ENCODE measurements around the gene KSR1.
A peak's percentile ranks its signal among the peaks of the same experiment; 100 is the strongest.
"Not testable (repeated sequence)": the region's sequence is repeated elsewhere in the genome, so short reads cannot be mapped to it uniquely, and the experiment has no call there.

KSR1 gene

DNA sequence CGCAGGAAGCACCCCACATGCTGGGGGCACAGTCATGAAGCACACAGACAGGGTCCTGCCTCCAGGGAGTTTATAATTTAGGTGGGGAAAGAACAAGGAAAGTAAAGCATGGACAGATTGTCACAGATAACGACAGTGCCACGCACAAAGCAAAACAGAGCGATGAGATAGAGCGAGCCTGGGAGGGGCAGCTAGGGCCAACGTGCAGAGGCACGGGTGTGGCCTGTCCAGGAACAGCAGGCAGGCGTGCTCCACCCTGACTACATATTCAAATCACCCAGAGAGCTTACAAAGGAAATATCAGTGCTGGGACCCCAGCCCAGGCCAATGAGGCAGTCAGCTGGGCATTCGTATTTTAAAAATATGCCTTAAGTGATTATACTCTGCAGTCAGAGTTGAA is 191.5 kb downstream of the KSR1 start:
- no peak for DNase-seq

DNA sequence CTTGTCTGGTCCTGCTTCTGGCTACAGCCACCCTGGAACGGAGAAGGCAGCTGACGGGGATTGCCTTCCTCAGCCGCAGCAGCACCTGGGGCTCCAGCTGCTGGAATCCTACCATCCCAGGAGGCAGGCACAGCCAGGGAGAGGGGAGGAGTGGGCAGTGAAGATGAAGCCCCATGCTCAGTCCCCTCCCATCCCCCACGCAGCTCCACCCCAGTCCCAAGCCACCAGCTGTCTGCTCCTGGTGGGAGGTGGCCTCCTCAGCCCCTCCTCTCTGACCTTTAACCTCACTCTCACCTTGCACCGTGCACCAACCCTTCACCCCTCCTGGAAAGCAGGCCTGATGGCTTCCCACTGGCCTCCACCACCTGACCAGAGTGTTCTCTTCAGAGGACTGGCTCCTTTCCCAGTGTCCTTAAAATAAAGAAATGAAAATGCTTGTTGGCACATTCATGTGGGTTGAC is 192.9 kb downstream of the KSR1 start:
- not testable (repeated sequence) for DNase-seq

- no peak for DNase-seq
These were observed 193.7 kb downstream of the KSR1 start for GRCh38 chr17:27649929-27650328.

GRCh38 chr17:27650836-27651235 is 194.6 kb downstream of the KSR1 start:
- DNase-seq = no peak

- DNase-seq = peak; percentile 74
These were observed 195.4 kb downstream of the KSR1 start for GRCh38 chr17:27651411-27652345.

DNA sequence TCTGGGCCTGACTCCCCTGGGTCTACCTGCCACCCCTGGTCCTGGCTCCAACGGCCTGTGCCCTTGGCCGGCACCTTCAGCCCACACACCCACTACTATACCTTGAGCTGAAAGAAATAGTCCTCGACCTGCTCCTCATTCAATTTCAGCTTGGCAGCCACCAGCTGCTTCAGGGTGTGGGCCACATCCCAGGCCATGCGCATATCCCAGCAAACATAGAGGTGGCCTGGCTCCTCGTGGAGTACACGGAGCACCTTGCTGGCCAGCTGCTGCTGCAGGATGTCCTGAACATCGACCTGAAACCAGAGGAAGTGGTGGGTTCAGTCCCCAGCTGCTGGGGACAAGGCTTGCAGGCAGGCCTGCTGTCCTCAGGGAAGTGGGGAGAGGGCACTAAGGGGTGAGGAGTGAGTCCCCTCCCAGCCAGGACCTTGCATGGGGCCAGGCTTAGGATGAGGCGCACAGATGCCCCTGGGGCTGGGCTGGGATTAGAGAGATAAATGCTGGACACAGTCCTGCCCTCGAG is 197.3 kb downstream of the KSR1 start:
- not testable (repeated sequence) for DNase-seq

- no peak for DNase-seq
These were observed 197.9 kb downstream of the KSR1 start for GRCh38 chr17:27654136-27654535.

DNA sequence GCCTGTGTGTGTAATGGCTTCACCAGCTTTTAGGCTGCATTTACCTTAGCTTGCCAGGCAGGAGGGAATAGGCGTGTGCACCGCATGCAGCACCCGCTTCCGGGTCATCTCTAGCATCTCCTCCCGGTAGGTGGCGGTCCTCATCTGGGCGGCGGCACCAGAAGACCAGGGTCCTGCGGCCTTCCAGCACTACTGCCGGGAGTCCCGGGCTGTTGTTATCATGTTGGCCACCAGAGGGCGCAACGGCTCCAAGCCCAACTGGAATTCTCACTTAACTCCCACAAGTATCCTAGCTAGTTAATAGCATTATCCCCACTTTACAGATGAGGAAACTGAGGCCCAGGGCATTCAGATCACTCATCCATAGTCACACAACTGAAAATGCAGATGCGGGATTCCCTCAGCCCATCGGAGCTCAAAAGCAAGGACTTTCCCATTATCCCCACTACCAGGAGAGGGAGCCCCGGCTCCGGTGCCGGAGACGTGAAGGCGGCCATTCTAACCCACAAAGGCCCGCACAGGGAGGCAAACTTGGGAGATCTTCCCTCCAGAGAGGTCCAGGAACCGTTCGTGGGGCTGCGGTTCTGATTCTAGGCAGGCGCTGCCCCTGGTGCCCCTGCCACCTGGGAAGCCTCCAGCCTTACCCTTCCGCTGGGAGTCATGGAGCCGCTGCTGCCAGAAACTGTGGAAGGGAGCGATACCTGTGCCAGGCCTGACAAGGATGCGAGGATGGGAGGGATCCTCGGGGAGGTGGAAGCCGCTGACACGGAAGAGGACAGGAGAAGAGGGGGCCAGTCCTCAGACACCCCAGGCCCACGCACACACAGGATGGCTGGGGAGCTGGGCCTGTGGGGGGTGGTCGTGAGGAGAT is 198.6 kb downstream of the KSR1 start:
- DNase-seq = peak; percentile 93

DNA sequence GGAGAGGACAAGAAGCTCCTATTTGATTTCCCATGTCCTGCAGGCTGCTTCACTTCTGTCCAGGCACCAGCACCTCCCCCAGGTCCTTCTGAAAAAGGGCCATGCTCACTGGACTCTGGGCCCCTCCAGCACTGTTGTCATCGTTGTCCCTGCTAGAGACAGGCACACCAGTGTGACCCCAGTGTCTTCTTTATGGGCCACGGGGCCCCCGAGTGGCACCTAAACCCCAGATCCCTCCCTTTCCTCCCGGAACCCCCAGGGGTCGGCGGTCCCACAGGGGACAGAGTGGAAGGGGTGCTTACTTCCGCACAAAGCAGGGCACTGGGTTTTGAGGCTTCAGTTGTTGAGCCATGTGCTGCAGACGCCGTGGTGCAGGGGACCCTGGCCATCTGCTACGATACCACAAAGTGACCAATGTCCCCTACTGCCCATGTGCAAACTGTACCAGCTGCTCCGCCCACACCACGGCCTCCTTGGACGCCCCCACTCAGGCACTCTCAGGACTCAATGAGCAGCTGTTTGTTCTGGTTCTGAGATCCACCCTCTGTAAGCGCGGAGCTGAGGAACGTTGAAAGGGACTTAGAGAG is 199.4 kb downstream of the KSR1 start:
- DNase-seq = not testable (repeated sequence)

DNA sequence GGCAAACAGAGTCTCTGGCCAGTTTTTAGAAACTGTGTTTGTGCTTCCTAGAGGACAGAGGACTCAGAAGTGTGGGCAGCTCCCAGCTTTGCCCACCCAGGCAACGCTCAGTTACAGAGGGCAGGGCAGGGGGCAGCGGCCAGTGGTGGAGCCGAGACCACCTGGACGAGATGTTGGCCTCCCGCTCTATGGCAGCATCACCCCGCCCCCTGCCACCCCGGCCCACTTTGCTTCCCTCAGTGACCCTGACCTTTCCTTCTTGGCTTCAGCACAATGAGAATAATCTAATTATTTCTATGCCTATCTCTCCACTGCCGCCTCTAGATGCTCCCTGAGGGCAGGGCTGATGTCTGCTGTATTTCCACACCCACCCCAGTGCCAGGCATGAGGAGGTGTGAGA is 200.4 kb downstream of the KSR1 start:
- DNase-seq = not testable (repeated sequence)

GRCh38 chr17:27657620-27658019 is 201.4 kb downstream of the KSR1 start:
- peak; percentile 77 for DNase-seq

GRCh38 chr17:27659683-27660082 is 203.4 kb downstream of the KSR1 start:
- DNase-seq = no peak

GRCh38 chr17:27660436-27660835 is 204.2 kb downstream of the KSR1 start:
- DNase-seq = no peak

- no peak for DNase-seq
These were observed 207.8 kb downstream of the KSR1 start for GRCh38 chr17:27663936-27664605.

DNA sequence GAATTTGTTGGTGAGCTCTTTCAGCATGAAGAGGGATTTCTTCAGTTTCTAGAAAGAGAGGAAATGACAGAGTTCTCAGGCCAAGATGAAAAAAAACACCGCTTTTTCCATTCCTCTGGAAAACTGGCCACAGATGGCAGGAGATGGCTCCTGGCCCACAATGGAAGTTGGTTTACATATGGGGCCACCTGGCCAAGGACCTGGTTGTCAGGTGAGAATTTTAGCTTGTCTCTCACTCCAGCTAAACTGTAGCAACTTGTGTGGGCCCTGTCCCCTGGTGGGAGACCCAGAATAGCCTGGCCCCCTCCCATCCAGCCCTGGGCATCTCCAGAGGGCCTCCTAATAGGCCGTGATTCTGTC is 208.3 kb downstream of the KSR1 start:
- no peak for DNase-seq

DNA sequence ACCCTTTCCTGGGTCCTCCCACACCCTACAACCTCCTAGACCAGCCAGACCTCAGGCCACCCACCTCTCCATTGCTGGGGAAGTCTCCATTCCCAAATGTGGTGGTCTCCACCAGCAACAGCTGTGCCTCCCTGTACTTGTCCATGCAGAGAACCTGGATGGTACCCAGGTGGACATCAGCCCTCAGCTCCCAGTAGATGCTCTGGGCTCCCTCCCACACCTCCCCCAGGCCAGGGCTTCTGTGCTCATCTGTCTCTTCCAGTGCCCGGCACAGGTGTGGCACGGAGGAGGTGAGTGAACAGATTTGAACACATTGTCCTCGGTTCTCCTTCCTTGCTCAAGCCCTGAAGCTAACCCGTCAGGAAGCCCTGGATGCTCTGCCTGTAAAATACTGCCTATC is 209.3 kb downstream of the KSR1 start:
- no peak for DNase-seq

- not testable (repeated sequence) for DNase-seq
These were observed 210.0 kb downstream of the KSR1 start for GRCh38 chr17:27666270-27666669.

DNA sequence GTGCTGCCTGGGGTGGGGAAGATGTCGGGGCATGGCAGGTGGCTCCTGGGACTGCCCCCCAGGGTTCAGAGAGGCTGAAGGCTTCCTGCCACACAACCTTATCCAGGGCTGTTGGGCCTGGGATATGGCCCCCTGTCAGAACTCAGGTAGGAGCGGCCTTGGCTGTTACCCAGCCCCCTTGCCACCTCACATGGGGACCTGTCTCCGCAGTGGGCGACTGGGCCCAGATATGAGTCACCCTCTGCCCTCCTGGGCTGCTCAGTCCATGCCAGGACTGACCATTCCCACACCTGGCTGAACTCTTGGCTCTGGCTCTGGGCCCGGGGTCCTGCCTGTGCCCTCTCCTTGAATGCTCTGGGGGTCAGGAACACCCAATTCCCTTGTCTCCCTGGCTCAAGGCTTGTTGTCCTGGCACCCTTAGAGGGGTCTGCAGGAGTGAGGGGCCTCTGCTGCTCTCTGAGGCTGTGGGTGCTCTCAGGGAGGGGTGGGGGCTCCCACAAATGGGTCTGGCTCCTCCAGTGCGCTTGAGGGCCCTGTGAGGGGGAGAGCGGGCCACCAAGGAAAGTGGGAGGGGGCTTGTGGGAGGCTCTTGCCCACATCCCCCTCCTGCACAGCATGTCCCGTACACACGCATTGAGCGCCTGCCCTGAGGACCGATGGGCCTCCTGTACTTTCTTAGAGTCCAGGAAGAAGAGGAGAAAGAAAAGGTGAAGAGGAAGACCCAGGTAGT is 210.7 kb downstream of the KSR1 start:
- peak; percentile 44 for DNase-seq

DNA sequence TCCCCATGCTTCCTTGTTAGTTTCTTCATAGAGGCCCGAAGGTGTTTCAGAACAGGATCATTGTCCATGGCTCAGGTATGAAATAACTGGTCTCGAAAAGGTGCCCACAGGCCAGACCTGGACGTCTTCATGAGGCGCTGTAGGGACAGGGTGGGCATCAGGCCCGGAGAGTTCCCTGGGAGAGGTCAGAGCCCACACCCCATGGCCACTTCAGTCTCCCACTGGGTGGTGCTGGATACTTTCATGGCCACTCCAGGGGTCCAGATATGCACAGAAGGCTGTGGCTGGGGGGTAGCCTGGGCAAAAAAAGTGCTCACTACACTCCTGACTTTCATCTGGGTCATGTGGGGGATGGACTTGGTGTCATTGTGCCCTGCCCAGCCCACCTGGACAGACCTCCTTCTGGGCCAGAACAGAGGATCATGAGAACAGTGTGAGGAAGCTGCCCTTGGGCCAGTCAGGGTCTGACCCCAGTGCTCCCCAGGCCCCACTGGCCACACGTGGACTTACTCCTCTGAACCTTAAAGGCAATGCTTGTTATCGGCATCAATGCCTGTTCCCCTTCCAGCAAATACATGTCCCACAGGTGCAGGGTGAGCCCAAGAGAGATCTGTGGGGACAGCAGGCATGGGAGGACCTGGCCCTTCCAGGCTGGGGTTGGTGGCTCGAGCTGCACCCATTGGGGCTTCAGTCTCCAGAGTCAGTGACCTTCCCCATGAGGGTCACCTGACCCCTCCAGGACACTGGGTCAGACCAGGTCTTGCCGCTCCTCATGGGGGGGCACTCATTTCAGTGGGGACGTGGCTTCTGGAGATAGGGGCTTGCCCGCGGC is 211.6 kb downstream of the KSR1 start:
- peak; percentile 47 for DNase-seq

DNA sequence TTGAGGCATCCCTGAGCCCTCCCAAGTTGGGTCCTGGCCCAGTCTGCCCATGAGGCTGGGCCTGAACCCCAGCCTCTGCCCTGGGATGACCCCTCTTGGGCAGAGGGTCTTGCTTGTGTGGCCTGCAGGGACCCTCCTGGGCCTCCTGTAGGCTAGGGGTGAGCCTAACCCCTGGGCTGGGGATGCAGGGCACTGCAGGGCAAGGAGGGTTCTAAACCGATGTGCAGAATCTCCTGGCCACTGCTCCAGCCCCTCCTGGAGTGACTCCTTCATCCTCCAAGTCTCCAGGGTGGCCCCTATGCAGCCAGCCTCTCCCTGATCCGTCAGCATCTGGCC is 212.2 kb downstream of the KSR1 start:
- DNase-seq = no peak

GRCh38 chr17:27669136-27669535 is 212.9 kb downstream of the KSR1 start:
- peak; percentile 44 for DNase-seq

Data from islet precursor cell (in vitro differentiated cells).